ENCODE measurements around the gene GZMM. TPM values are rescaled to one million over a fixed set of nuclear protein-coding genes. Genes with fewer than 3 reads are reported as not detected.

Gene GZMM
- total and polyA plus RNA-seq, 2 of the 13 experiments (the other 11 are each of a cell fraction or from before 2014, with no cell fraction given), result 0.07 TPM; not detected in 1

DNA sequence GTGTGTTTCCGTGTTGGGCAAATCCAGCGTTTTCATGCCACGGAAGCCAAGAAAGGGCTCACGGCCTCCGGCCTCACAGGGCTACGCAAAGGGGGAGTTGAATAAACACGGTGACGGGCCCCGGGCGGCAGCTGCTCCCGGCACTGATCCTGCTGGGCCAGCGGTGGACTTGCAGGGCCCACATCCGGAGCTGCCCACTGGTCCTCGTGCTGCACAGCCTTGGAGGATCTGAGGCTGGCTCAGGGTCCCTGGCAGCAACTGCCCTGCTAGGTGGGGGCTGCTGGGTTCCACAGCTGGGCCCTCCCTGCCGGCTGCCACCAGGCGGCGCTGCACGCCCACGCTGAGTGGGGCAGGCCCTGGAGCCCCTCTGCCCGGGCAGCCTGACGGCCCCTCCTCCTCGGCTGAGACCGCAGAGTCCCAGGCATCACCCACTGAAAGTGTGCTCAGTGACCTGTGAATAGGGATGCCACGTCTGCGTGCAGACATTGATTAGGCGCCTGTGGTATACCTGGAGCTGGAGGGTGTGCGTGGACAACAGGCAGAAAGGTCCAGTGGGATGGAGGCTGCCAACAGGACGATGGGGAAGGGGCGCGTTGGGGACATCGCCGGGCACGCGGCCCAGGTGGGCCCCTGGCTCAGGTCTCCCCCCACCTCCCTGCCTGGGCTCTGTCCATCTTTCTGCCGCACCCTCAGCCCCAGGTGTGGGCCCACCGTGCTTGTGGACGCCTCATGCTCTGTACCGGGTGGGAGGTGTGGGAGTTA, 40.6 kb downstream of the GZMM start (continued):
- peak; percentile 63; the same call in 1 of the 2 replicates for TF ChIP-seq ZNF710 (CRISPR knock-in tag; IDR thresholded peaks at IDR 0.05; ENCODE audit: borderline replicate concordance)
- peak; percentile 23; the same call in 1 of the 2 replicates for TF ChIP-seq ZMYM3 (CRISPR knock-in tag; IDR thresholded peaks at IDR 0.05)
- TF ChIP-seq MEF2D (CRISPR knock-in tag; IDR thresholded peaks at IDR 0.05), result peak; percentile 64
- no peak for TF ChIP-seq NAIF1 (CRISPR knock-in tag; IDR thresholded peaks at IDR 0.05; ENCODE audit: borderline replicate concordance)
- TF ChIP-seq GABPB1 (CRISPR knock-in tag; IDR thresholded peaks at IDR 0.05), result peak; percentile 68; the same call in 1 of the 2 replicates
- TF ChIP-seq, protein P1, sequence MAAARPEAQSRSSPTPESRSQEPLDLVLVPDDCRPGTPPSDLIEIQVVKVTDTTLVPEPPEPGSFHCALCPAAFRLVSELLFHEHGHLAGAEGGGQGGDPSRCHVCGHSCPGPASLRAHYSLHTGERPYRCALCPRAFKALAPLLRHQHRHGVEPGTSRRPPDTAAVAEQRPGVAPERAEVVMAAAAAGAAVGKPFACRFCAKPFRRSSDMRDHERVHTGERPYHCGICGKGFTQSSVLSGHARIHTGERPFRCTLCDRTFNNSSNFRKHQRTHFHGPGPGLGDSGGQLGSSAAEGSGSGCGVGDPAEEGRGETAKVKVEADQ (CRISPR knock-in tag; IDR thresholded peaks at IDR 0.05; ENCODE audit: borderline replicate concordance), result peak; percentile 71; the same call in 1 of the 2 replicates
- no peak for TF ChIP-seq HCFC1 (IDR thresholded peaks at IDR 0.05; ENCODE audit: low read depth, low read length)
- peak; percentile 77; the same call in 1 of the 2 replicates for TF ChIP-seq ZMAT3 (CRISPR knock-in tag; conservative IDR thresholded peaks at IDR 0.05)
- 0 out of 2 replicates have a peak, but pooled peaks have one; percentile 8 for TF ChIP-seq PCBP1 (IDR thresholded peaks at IDR 0.05; ENCODE audit: borderline replicate concordance, low read depth, low read length)
- TF ChIP-seq LBX2 (CRISPR knock-in tag; IDR thresholded peaks at IDR 0.05; ENCODE audit: borderline replicate concordance), result no peak
- TF ChIP-seq TGIF2 (CRISPR knock-in tag; IDR thresholded peaks at IDR 0.05), result 0 out of 2 replicates have a peak, but pooled peaks have one; percentile 62
- TF ChIP-seq ZNF460 (CRISPR knock-in tag; IDR thresholded peaks at IDR 0.05; ENCODE audit: borderline replicate concordance), result peak; percentile 29; the same call in 1 of the 2 replicates
- peak; percentile 53 for TF ChIP-seq ZNF263 (CRISPR knock-in tag; IDR thresholded peaks at IDR 0.05)
- TF ChIP-seq ZNF780A (CRISPR knock-in tag; IDR thresholded peaks at IDR 0.05), result no peak
- TF ChIP-seq GABPA (IDR thresholded peaks at IDR 0.05; ENCODE audit: low read depth, low read length), result no peak
- TF ChIP-seq GABPA (CRISPR knock-in tag; IDR thresholded peaks at IDR 0.05; ENCODE audit: low read depth), result peak; percentile 45; the same call in 1 of the 2 replicates
- TF ChIP-seq MED8 (CRISPR knock-in tag; IDR thresholded peaks at IDR 0.05; ENCODE audit: insufficient replicate concordance), result peak; percentile 39
- 0 out of 2 replicates have a peak, but pooled peaks have one; percentile 44 for TF ChIP-seq CERS6 (CRISPR knock-in tag; IDR thresholded peaks at IDR 0.05)
- TF ChIP-seq ZHX1 (CRISPR knock-in tag; IDR thresholded peaks at IDR 0.05; ENCODE audit: low read depth), result peak; percentile 64; the same call in 1 of the 2 replicates
- no peak for TF ChIP-seq GPN1 (CRISPR knock-in tag; IDR thresholded peaks at IDR 0.05; ENCODE audit: borderline replicate concordance)
- TF ChIP-seq HHEX (CRISPR knock-in tag; IDR thresholded peaks at IDR 0.05), result no peak
- TF ChIP-seq ATM (IDR thresholded peaks at IDR 0.05; ENCODE audit: borderline replicate concordance), result no peak
- TF ChIP-seq ZSCAN20 (CRISPR knock-in tag; IDR thresholded peaks at IDR 0.05; ENCODE audit: borderline replicate concordance), result 0 out of 2 replicates have a peak, but pooled peaks have one; percentile 31

Data from HepG2 (cell line).